Liver (tissue), 9 donors: ENCODE results near the gene TRAPPC12. TPM values are rescaled to one million over a fixed set of nuclear protein-coding genes. Genes with fewer than 3 reads are reported as not detected.

Experiments
- DNase-seq: peaks from one replicate; pipeline ENCODE4 v3.0.0-alpha.2; 2017; ENCODE audit warnings: low spot score
- H3K27ac ChIP-seq, 2 donors: one replicate each; pipeline ENCODE4 v1.7.0; 2013; ENCODE audit warnings: inconsistent platforms in 2 of 2, low read length in 2 of 2, control low read depth in 1 of 2, low read depth in 1 of 2, mild to moderate bottlenecking in 1 of 2
- H3K27me3 ChIP-seq, 4 donors: one replicate each; pipeline versions ENCODE4 v1.6.1 to v1.7.0; 2013; ENCODE audit warnings: low read length in 3 of 4, inconsistent platforms in 1 of 4, mild to moderate bottlenecking in 1 of 4, moderate library complexity in 1 of 4; ENCODE audit not compliant: control insufficient read depth in 4 of 4, insufficient read depth in 4 of 4
- H3K36me3 ChIP-seq, 4 donors: one replicate each; pipeline versions ENCODE4 v1.6.1 to v1.7.0; 2013; ENCODE audit warnings: low read length in 3 of 4, mild to moderate bottlenecking in 3 of 4, low read depth in 1 of 4, moderate library complexity in 1 of 4; ENCODE audit not compliant: control insufficient read depth in 4 of 4, insufficient read depth in 3 of 4
- H3K4me1 ChIP-seq, 4 donors: one replicate each; pipeline versions ENCODE4 v1.6.1 to v1.7.0; 2013; ENCODE audit warnings: low read length in 3 of 4, mild to moderate bottlenecking in 3 of 4, moderate library complexity in 1 of 4; ENCODE audit not compliant: control insufficient read depth in 4 of 4, insufficient read depth in 4 of 4
- H3K4me3 ChIP-seq, 3 donors: one replicate each; pipeline versions ENCODE4 v1.6.1 to v1.7.0; 2013; ENCODE audit warnings: low read length in 3 of 3, control low read depth in 1 of 3, low read depth in 1 of 3, mild to moderate bottlenecking in 1 of 3
- H3K9ac ChIP-seq, 2 donors: one replicate each; pipeline ENCODE4 v1.7.0; 2013; ENCODE audit warnings: low read length in 2 of 2, mild to moderate bottlenecking in 2 of 2, moderate library complexity in 2 of 2, control low read depth in 1 of 2, low read depth in 1 of 2
- H3K9me3 ChIP-seq, 4 donors: one replicate each; pipeline versions ENCODE4 v1.6.1 to v1.7.0; 2013; ENCODE audit warnings: low read length in 3 of 4; ENCODE audit not compliant: control insufficient read depth in 4 of 4
- ATF3 ChIP-seq: IDR thresholded peaks from 2 replicates; pipeline ENCODE4 v1.6.1; 2016; ENCODE audit warnings: antibody characterized with exemption
- CTCF ChIP-seq: fragments of 150-350 bp; IDR thresholded peaks from 2 replicates; pipeline ENCODE4 v1.5.1; 2017; ENCODE audit warnings: improper control_type of control experiment, low read depth, low read length; ENCODE audit not compliant: missing input control
- EGR1 ChIP-seq, 2 donors: IDR thresholded peaks; 2 replicates each; pipeline ENCODE4 v1.6.1; 2016 to 2018; ENCODE audit warnings: antibody characterized with exemption in 2 of 2, low read depth in 2 of 2
- FOXA2 ChIP-seq: IDR thresholded peaks from 2 replicates; pipeline ENCODE4 v1.6.1; 2016; ENCODE audit warnings: antibody characterized with exemption
- GABPA ChIP-seq, 2 donors: IDR thresholded peaks in 1 of 2; conservative IDR thresholded peaks in 1 of 2; 2 replicates each; pipeline ENCODE4 v1.6.1; 2016; ENCODE audit warnings: antibody characterized with exemption in 2 of 2, mild to moderate bottlenecking in 1 of 2, moderate library complexity in 1 of 2
- HNF4G ChIP-seq: IDR thresholded peaks from 2 replicates; pipeline ENCODE4 v1.6.1; 2016; ENCODE audit warnings: antibody characterized with exemption
- NR2F2 ChIP-seq: IDR thresholded peaks from 2 replicates; pipeline ENCODE4 v1.6.1; 2016; ENCODE audit warnings: antibody characterized with exemption
- REST ChIP-seq: IDR thresholded peaks from 2 replicates; pipeline ENCODE4 v1.6.1; 2016; ENCODE audit warnings: antibody characterized with exemption, mild to moderate bottlenecking
- SP1 ChIP-seq: IDR thresholded peaks from 2 replicates; pipeline ENCODE4 v1.6.1; 2018; ENCODE audit warnings: antibody characterized with exemption, mild to moderate bottlenecking
- YY1 ChIP-seq: IDR thresholded peaks from 2 replicates; pipeline ENCODE4 v1.6.1; 2016; ENCODE audit warnings: antibody characterized with exemption, mild to moderate bottlenecking
- ZBTB33 ChIP-seq: IDR thresholded peaks from 2 replicates; pipeline ENCODE4 v1.6.1; 2016; ENCODE audit warnings: antibody characterized with exemption
- WGBS: extraction: QIAGEN DNeasy Blood & Tissue Kit; methylation state at CpG from one replicate; pipeline ENCODE4 v1.1.7; 2013; 5-methylcytosine and 5-hydroxymethylcytosine counted together
- polyA plus RNA-seq, 2 donors: library from polyadenylated mRNA; stranded (reverse) in 1 of 2; unstranded in 1 of 2; fragments of 200-250 nt in 1 of 2; fragments of >200 nt in 1 of 2; fragmentation: Nextera tagmentation in 1 of 2; extraction: Ambion mirVana in 1 of 2; gene quantifications; one replicate each; pipeline versions ENCODE4 v1.2.1 to v1.2.3, GENCODE V29; 2013 to 2015
- total RNA-seq, 2 donors: library from RNA; depleted of rRNA; stranded (reverse); fragments of >200 nt; gene quantifications; one replicate each; pipeline ENCODE4 v1.2.3, GENCODE V29; 2014
- donor health status: healthy.
- donor health status: healthy.
- donor health status: healthy.
- donor health status: healthy.
- donor health status: healthy.

Gene TRAPPC12
- total and polyA plus RNA-seq, 4 donors = 30.2 to 60.9 (median 39.7) TPM

- WGBS = 94% methylated on average over 5 of the region's 5 CpGs
- H3K27ac ChIP-seq = no peak overlapping the region
- H3K36me3 ChIP-seq = peaks cover 9 to 23% (median 17%) of the 10 kb centered on the region in 4 donors
Measured at GRCh38 chr2:3398857-3399256, 19.4 kb downstream of the TRAPPC12 start.

GRCh38 chr2:3399381-3399780 lies 19.9 kb downstream of the TRAPPC12 start:
- H3K4me1 ChIP-seq = no peaks in the 10 kb centered on the region
- H3K9me3 ChIP-seq = peaks cover 3 to 17% (median 4%) of the 10 kb centered on the region in 4 donors
- no peak overlapping the region for H3K9ac ChIP-seq
- H3K4me3 ChIP-seq = no peak overlapping the region
- H3K27ac ChIP-seq = no peak overlapping the region
- H3K36me3 ChIP-seq = peaks cover 8 to 20% (median 19%) of the 10 kb centered on the region in 4 donors
- 52% methylated on average over 3 of the region's 3 CpGs for WGBS
- DNase-seq = no peak
- no peaks in the 10 kb centered on the region for H3K27me3 ChIP-seq
- TF ChIP-seq CTCF (no peak), FOXA2 (no peak), ZBTB33 (no peak), YY1 (no peak), REST (no peak), SP1 (no peak), HNF4G (no peak), NR2F2 (no peak), GABPA (IDR thresholded peaks at IDR 0.05 in 1 of 2, conservative IDR thresholded peaks at IDR 0.05 in 1 of 2) (no peak), EGR1 (IDR thresholded peaks at IDR 0.05; ENCODE audit: low read depth in 2 of 2) (no peak), ATF3 (no peak)

More at GRCh38 chr2:3398857-3399256, 19.4 kb downstream of the TRAPPC12 start:
- TF ChIP-seq FOXA2 = no peak
- no peaks in the 10 kb centered on the region for H3K4me1 ChIP-seq
- H3K9me3 ChIP-seq = peaks cover 3 to 17% (median 4%) of the 10 kb centered on the region in 4 donors
- no peak overlapping the region for H3K9ac ChIP-seq
- no peaks in the 10 kb centered on the region for H3K27me3 ChIP-seq
- H3K4me3 ChIP-seq = no peak overlapping the region
- DNase-seq = no peak
